Chondrocyte (in vitro differentiated cells): Measurements from ENCODE around the gene CPZ. TPM values are rescaled to one million over a fixed set of nuclear protein-coding genes. Genes with fewer than 3 reads are reported as not detected.

Experiments
- DNase-seq: peaks from one replicate; pipeline ENCODE4 v3.0.0; 2021; ENCODE audit warnings: mixed read lengths, low spot score
- H3K27ac Mint-ChIP-seq: one replicate; pipeline ENCODE4 v1.8.0; 2021; ENCODE audit warnings: mild to moderate bottlenecking, moderate library complexity, mixed read lengths; ENCODE audit not compliant: unreplicated experiment
- H3K27me3 Mint-ChIP-seq: 2 replicates; pipeline ENCODE4 v1.8.0; 2021; ENCODE audit warnings: low read depth, mixed read lengths
- H3K36me3 Mint-ChIP-seq: 2 replicates; pipeline ENCODE4 v1.8.0; 2021; ENCODE audit warnings: low read depth, mixed read lengths
- H3K4me1 Mint-ChIP-seq: 2 replicates; pipeline ENCODE4 v1.8.0; 2021; ENCODE audit warnings: low read depth, mild to moderate bottlenecking, mixed read lengths
- H3K4me3 Mint-ChIP-seq: one replicate; pipeline ENCODE4 v1.8.0; 2021; ENCODE audit warnings: mild to moderate bottlenecking, moderate library complexity, mixed read lengths; ENCODE audit not compliant: unreplicated experiment
- H3K9me3 Mint-ChIP-seq: 2 replicates; pipeline ENCODE4 v1.8.0; 2021; ENCODE audit warnings: low read depth, mixed read lengths
- CTCF ChIP-seq: fragments of 200-600 bp; sonication (generic); IDR thresholded peaks from 2 replicates; pipeline ENCODE4 v1.5.0; 2021; ENCODE audit warnings: antibody characterized with exemption, mild to moderate bottlenecking, moderate library complexity
- total RNA-seq: library from RNA; stranded (reverse); gene quantifications from 3 replicates; pipeline ENCODE4 v1.2.1, GENCODE V29; 2021

The CPZ gene
- total RNA-seq, 1 donor from 2014 or later, result 9.5 TPM

DNA sequence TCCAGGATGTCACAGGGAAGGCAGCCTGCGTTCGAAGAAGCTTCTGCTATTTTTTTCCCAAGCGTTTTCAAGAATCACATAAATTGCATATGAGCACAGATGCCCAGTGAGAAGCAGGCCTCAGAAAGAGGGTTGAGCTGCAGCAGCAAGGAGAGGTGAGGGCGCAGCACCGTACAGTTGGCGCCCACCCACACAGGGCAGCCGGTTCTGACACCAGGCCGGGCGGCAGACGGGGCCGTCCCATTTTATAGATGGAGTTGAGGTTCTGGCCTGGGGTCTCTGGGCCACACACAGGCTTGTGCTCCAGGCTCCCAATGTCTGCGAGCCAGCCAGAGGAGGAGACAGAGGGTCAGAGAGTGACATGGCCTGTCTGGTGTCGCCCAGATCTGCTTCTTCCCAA, 22.8 kb downstream of the CPZ start:
- no peak overlapping the region for H3K4me3 Mint-ChIP-seq
- no peak for TF ChIP-seq CTCF
- peaks cover 15% of the 10 kb centered on the region for H3K27me3 Mint-ChIP-seq
- no peak overlapping the region for H3K27ac Mint-ChIP-seq
- no peaks in the 10 kb centered on the region for H3K36me3 Mint-ChIP-seq
- H3K4me1 Mint-ChIP-seq, result no peaks in the 10 kb centered on the region
- DNase-seq, result peak; percentile 79
- H3K9me3 Mint-ChIP-seq, result no peaks in the 10 kb centered on the region

- Mint-ChIP-seq H3K4me1 (no peaks in the 10 kb centered on the region), H3K27ac (no peak overlapping the region), H3K36me3 (no peaks in the 10 kb centered on the region), H3K4me3 (no peak overlapping the region), H3K9me3 (no peaks in the 10 kb centered on the region), H3K27me3 (peaks cover 11% of the 10 kb centered on the region)
- TF ChIP-seq CTCF, result no peak
- DNase-seq, result peak; percentile 64
These were observed 23.6 kb downstream of the CPZ start for GRCh38 chr4:8615921-8616787.

GRCh38 chr4:8616831-8617230, 24.3 kb downstream of the CPZ start:
- no peaks in the 10 kb centered on the region for H3K36me3 Mint-ChIP-seq
- H3K4me1 Mint-ChIP-seq, result no peaks in the 10 kb centered on the region
- no peak overlapping the region for H3K4me3 Mint-ChIP-seq
- H3K27me3 Mint-ChIP-seq, result peaks cover 8% of the 10 kb centered on the region
- peak; percentile 73 for DNase-seq
- no peak for TF ChIP-seq CTCF
- H3K27ac Mint-ChIP-seq, result no peak overlapping the region
- H3K9me3 Mint-ChIP-seq, result no peaks in the 10 kb centered on the region

DNA sequence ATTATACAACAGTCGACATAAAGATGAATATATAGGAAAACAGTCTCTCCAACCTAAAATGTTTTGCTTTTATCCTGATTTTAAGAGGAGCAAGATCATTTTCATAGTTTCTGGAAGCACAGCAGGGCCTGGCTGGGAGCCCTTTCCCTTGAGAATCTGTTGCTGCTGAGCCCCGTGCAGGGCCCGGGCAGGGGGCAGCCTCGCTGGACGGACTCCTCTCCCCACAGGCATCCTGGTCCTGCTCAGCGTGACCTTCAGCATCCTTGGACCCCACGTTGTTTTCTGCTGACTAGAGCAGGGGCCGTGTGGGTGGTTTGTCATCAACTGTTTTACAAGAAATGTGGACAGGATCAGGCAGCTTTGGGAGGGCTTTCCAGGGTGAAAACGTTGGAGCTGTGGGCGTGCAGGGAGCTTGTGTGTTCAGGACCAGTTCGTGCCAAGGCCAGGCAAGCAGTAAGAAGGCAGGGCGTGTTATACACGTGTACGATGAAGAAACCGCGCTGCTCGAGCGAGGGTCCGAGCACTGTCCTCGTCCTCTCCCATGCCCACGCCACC, 25.0 kb downstream of the CPZ start:
- peaks cover 7% of the 10 kb centered on the region for H3K27me3 Mint-ChIP-seq
- no peaks in the 10 kb centered on the region for H3K9me3 Mint-ChIP-seq
- no peak overlapping the region for H3K27ac Mint-ChIP-seq
- no peak for TF ChIP-seq CTCF
- H3K36me3 Mint-ChIP-seq, result no peaks in the 10 kb centered on the region
- H3K4me1 Mint-ChIP-seq, result no peaks in the 10 kb centered on the region
- H3K4me3 Mint-ChIP-seq, result no peak overlapping the region
- DNase-seq, result peak; percentile 61

DNA sequence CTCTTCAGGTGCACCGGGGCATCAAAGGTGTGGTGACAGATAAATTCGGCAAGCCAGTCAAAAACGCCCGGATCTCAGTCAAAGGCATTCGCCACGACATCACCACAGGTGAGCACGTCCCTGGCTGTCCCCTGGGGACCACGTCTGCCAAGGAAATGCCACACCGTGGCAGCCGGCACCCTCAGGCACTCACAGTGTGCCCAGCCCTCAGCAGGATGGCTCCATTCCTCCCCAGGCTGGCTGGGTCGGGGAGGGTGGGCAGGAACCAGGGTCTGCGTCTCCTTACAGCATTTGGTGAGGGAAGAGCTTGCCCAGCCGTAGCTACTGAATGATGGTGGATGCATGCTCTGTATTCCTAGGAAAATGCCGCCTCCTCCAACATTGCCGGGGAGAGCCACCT, 25.9 kb downstream of the CPZ start:
- TF ChIP-seq CTCF, result no peak
- Mint-ChIP-seq H3K9me3 (no peaks in the 10 kb centered on the region), H3K4me3 (no peak overlapping the region), H3K27ac (no peak overlapping the region), H3K27me3 (peaks cover 7% of the 10 kb centered on the region), H3K36me3 (no peaks in the 10 kb centered on the region), H3K4me1 (no peaks in the 10 kb centered on the region)
- DNase-seq, result peak; percentile 56
